K562 (cell line): Measurements from ENCODE around the gene ZBTB16. TPM values are rescaled to one million over a fixed set of nuclear protein-coding genes. Genes with fewer than 3 reads are reported as not detected.
A peak's percentile ranks its signal among the peaks of the same experiment; 100 is the strongest.

Experiments used
- ATAC-seq: fragments of 200-7000 bp; cut with Tn5 transposase; 3 replicates; pipeline ENCODE4 v1.9.1; 2020; ENCODE audit warnings: moderate library complexity
- BruUV-seq: library from RNA; stranded (reverse); fragments of 400-500 nt; replicated peaks from 2 replicates; lab custom pipeline; 2021; lab: Mats Ljungman, UMichigan
- CTCF ChIA-PET: fragments of 300-600 bp; formaldehyde crosslinking; extraction: SDS; loops from one replicate; lab custom pipeline; 2021; ENCODE audit warnings: low intra/inter-chr PET ratio; lab: Yijun Ruan, JAX
- POLR2A ChIA-PET: fragments of 300-600, 350-650 bp; sonication (Branson Sonifier 250); formaldehyde crosslinking; extraction: SDS; loops from one replicate; lab custom pipeline; 2021; ENCODE audit warnings: antibody characterized with exemption, inconsistent platforms; lab: Yijun Ruan, JAX
- DNase-seq, 4 experiments: peaks; one replicate each; pipeline versions ENCODE4 v3.0.0 to v3.0.0-alpha.2; 2011 to 2018; ENCODE audit warnings: low spot score in 3 of 4, mixed read lengths in 3 of 4; ENCODE audit errors: extremely low read depth in 1 of 4
- FAIRE-seq: peaks from 2 replicates; lab custom pipeline; 2011; peaks lifted over from hg19 to GRCh38; lab: Jason Lieb, UNC
- H2AFZ ChIP-seq: 2 replicates; pipeline ENCODE4 v1.6.0; 2011; ENCODE audit warnings: low read depth, low read length, control low read depth, inconsistent platforms
- H3K27ac ChIP-seq: fragments of 200-600 bp; 3 replicates; pipeline ENCODE4 v1.8.0; 2011; ENCODE audit warnings: low read depth, mild to moderate bottlenecking, control low read depth, inconsistent platforms, low read length, moderate library complexity, mixed read lengths; ENCODE audit errors: extremely low read depth
- H3K27me3 ChIP-seq, 2 experiments: fragments of 300-600 bp in 1 of 2; 2 replicates in 1 of 2; 3 replicates in 1 of 2; pipeline versions ENCODE4 v1.6.0 to v1.8.0; 2011; ENCODE audit warnings: inconsistent platforms in 2 of 2, low read length in 2 of 2, mild to moderate bottlenecking in 1 of 2, mixed read lengths in 1 of 2, moderate library complexity in 1 of 2; ENCODE audit not compliant: control insufficient read depth in 2 of 2, insufficient read depth in 2 of 2
- H3K36me3 ChIP-seq: fragments of 300-600 bp; 3 replicates; pipeline ENCODE4 v1.8.0; 2011; ENCODE audit warnings: mild to moderate bottlenecking, low read length, inconsistent platforms; ENCODE audit not compliant: control insufficient read depth, insufficient read depth
- H3K4me1 ChIP-seq, 2 experiments: fragments of 200-600 bp in 1 of 2; replicated peaks in 1 of 2; 2 replicates in 1 of 2; 3 replicates in 1 of 2; pipeline versions ENCODE4 v1.5.1 to v1.8.0; 2011; ENCODE audit warnings: inconsistent platforms in 2 of 2, low read length in 2 of 2, mild to moderate bottlenecking in 1 of 2, mixed read lengths in 1 of 2, moderate library complexity in 1 of 2; ENCODE audit not compliant: control insufficient read depth in 2 of 2, insufficient read depth in 2 of 2
- H3K4me2 ChIP-seq: 2 replicates; pipeline ENCODE4 v1.6.1; 2011; ENCODE audit warnings: low read length, control low read depth, inconsistent platforms, mixed read lengths; ENCODE audit not compliant: insufficient read depth
- H3K4me3 ChIP-seq: fragments of 200-600 bp; sonication (generic), shearing (Covaris generic); 2 replicates; pipeline ENCODE4 v1.5.1; 2016; ENCODE audit warnings: control low read depth, inconsistent platforms
- H3K79me2 ChIP-seq: fragments of 200-600 bp; 3 replicates; pipeline ENCODE4 v1.8.0; 2011; ENCODE audit warnings: low read length, inconsistent platforms; ENCODE audit not compliant: control insufficient read depth, insufficient read depth
- H3K9ac ChIP-seq, 2 experiments: 2 replicates each; pipeline versions ENCODE4 v1.6.0 to v1.6.1; 2011; ENCODE audit warnings: low read depth in 2 of 2, low read length in 2 of 2, control low read depth in 1 of 2, inconsistent platforms in 1 of 2, mild to moderate bottlenecking in 1 of 2, mixed read lengths in 1 of 2; ENCODE audit not compliant: insufficient read depth in 1 of 2
- H3K9me1 ChIP-seq: one replicate; pipeline ENCODE4 v1.6.0; 2011; ENCODE audit warnings: inconsistent platforms, mild to moderate bottlenecking, low read length, moderate library complexity; ENCODE audit not compliant: control insufficient read depth, insufficient read depth
- H3K9me3 ChIP-seq: replicated peaks from 2 replicates; pipeline ENCODE4 v1.5.1; 2011; ENCODE audit warnings: low read depth, low read length, inconsistent platforms; ENCODE audit not compliant: control insufficient read depth, insufficient read depth
- H4K20me1 ChIP-seq: replicated peaks from 2 replicates; pipeline ENCODE4 v1.6.1; 2011; ENCODE audit warnings: low read length, inconsistent platforms, mixed read lengths; ENCODE audit not compliant: control insufficient read depth, insufficient read depth
- EP300 ChIP-seq: IDR thresholded peaks from 2 replicates; pipeline ENCODE4 v1.6.1; 2012; ENCODE audit warnings: low read length, improper control_type of control experiment
- ETV1 ChIP-seq: fragments of 450-650 bp; conservative IDR thresholded peaks from 2 replicates; pipeline ENCODE4 v1.6.1; 2016; ENCODE audit warnings: missing genetic modification characterization, control low read depth, low read depth, missing compliant biosample characterization
- MCM5 ChIP-seq: fragments of 450-650 bp; IDR thresholded peaks from 2 replicates; pipeline ENCODE4 v1.6.1; 2016; ENCODE audit warnings: low read depth
- NCOA6 ChIP-seq: fragments of 450-650 bp; IDR thresholded peaks from 2 replicates; pipeline ENCODE4 v1.6.1; 2017; ENCODE audit warnings: mild to moderate bottlenecking
- RBM14 ChIP-seq: fragments of 200-400 bp; formaldehyde crosslinking; IDR thresholded peaks from 2 replicates; pipeline ENCODE4 v1.6.1; 2018; ENCODE audit warnings: low read depth, mild to moderate bottlenecking, low read length, moderate library complexity, borderline replicate concordance; ENCODE audit not compliant: insufficient read depth
- ZFX ChIP-seq: sonication (generic); formaldehyde crosslinking; IDR thresholded peaks from 2 replicates; pipeline ENCODE4 v1.8.0; 2022; ENCODE audit warnings: mild to moderate bottlenecking, missing genetic modification reagents, moderate library complexity
- WGBS: fragments of 100-300 bp; shearing (Covaris generic); methylation state at CpG from one replicate; pipeline ENCODE4 v1.1.6; 2016; ENCODE audit warnings: low coverage, mixed read lengths; ENCODE audit not compliant: insufficient coverage; ENCODE audit errors: missing lambda C conversion rate; 5-methylcytosine and 5-hydroxymethylcytosine counted together
- in situ Hi-C: fragments of 300-500 bp; cut with MboI; formaldehyde crosslinking; loops from 4 replicates; pipeline ENCODE4 v1.15.0; 2018; ENCODE audit warnings: inconsistent platforms, mixed read lengths
- intact Hi-C: fragments of 100-400 bp; cut with micrococcal nuclease; formaldehyde crosslinking; loops from 2 replicates; pipeline ENCODE4 v1.14.2; 2022
- polyA plus RNA-seq, 8 experiments: library from polyadenylated mRNA; depleted of rRNA in 4 of 8; stranded (reverse) in 5 of 8; unstranded in 3 of 8; fragments of >200 nt; fragmentation: Nextera tagmentation in 2 of 8; fragmentation: Illumina TruSeq in 1 of 8; extraction: Ambion mirVana in 2 of 8; extraction: Trizol in 1 of 8; gene quantifications; 2 replicates each; pipeline versions ENCODE4 v1.2.1 to v1.2.3, GENCODE V29; 2011 to 2014; ENCODE audit warnings: inconsistent platforms in 1 of 8, missing spikeins in 1 of 8
- total RNA-seq, 7 experiments: library from RNA; depleted of rRNA in 6 of 7; stranded (reverse); fragments of >200 nt in 6 of 7; fragmentation: Illumina TruSeq in 2 of 7; extraction: Trizol in 2 of 7; gene quantifications; 2 replicates each; pipeline versions ENCODE4 v1.2.1 to v1.2.3, GENCODE V29; 2011 to 2021; ENCODE audit warnings: low replicate concordance in 1 of 7
- TF ChIP-seq, protein P1 (sequence below): fragments of 250-450 bp; sonication (Bioruptor Pico); IDR thresholded peaks from 2 replicates; pipeline ENCODE4 v1.8.0; 2021; ENCODE audit warnings: moderate library complexity, mild to moderate bottlenecking, inconsistent platforms
- TF ChIP-seq, protein P2 (sequence below), 2 experiments: fragments of 450-650 bp in 1 of 2; IDR thresholded peaks; 2 replicates each; pipeline ENCODE4 v1.6.1; 2011 to 2017; ENCODE audit warnings: low read depth in 2 of 2, antibody characterized with exemption in 1 of 2, borderline replicate concordance in 1 of 2, low read length in 1 of 2, mild to moderate bottlenecking in 1 of 2, mixed read lengths in 1 of 2; ENCODE audit not compliant: control insufficient read depth in 1 of 2
- TF ChIP-seq, protein P3 (sequence below): sonication (generic); formaldehyde crosslinking; IDR thresholded peaks from 2 replicates; pipeline ENCODE4 v1.8.1; 2023; ENCODE audit warnings: mild to moderate bottlenecking, missing genetic modification reagents
- TF ChIP-seq, protein P4 (sequence below): fragments of 450-650 bp; IDR thresholded peaks from 2 replicates; pipeline ENCODE4 v1.6.1; 2016; ENCODE audit warnings: missing biosample characterization, missing genetic modification characterization
- TF ChIP-seq, protein P5 (sequence below): sonication (generic); formaldehyde crosslinking; IDR thresholded peaks from 2 replicates; pipeline ENCODE4 v1.9.0; 2022; ENCODE audit warnings: mild to moderate bottlenecking, missing genetic modification reagents

Gene ZBTB16
- total and polyA plus RNA-seq, 9 of the 15 experiments (the other 6 are each of a cell fraction or from before 2014, with no cell fraction given), result 0.06 to 0.40 (median 0.24) TPM; not detected in 4

DNA sequence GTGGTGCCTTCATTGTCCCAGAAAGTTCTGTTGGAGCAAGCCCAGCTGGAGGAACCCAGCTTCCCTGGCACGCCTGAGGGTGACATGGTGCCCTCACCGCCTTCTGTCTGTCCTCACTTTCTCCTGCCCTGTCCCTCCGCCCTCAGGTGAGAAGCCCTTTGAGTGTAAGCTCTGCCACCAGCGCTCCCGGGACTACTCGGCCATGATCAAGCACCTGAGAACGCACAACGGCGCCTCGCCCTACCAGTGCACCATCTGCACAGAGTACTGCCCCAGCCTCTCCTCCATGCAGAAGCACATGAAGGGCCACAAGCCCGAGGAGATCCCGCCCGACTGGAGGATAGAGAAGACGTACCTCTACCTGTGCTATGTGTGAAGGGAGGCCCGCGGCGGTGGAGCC, 190.7 kb downstream of the ZBTB16 start:
- ChIA-PET POLR2A (interaction anchor here (0.7 to 1.4 kb wide), 3 partner anchors 10 to 44 kb away, joined by 3 read pairs; no protein-coding TSS in a partner anchor), CTCF (no interaction called here)
- intact Hi-C loops, result loop anchor here (5.0 kb wide), 1 partner anchor 33 kb away; no protein-coding TSS in a partner anchor
- Histone ChIP-seq H3K9me3 (no peaks in the 10 kb centered on the region), H3K4me2 (no peak overlapping the region), H3K4me1 (peaks cover 9 to 11% of the 10 kb centered on the region in 2 experiments; a peak in 4 of 5 replicates), H3K79me2 (no peaks in the 10 kb centered on the region), H3K27me3 (no peaks in the 10 kb centered on the region), H3K9me1 (peaks cover 4% of the 10 kb centered on the region), H4K20me1 (no peaks in the 10 kb centered on the region), H3K4me3 (no peak overlapping the region), H3K36me3 (no peaks in the 10 kb centered on the region), H3K27ac (no peak overlapping the region), H2AFZ (peak overlapping the region; percentile 27; the same call in 1 of the 2 replicates), H3K9ac (no peak overlapping the region)
- FAIRE-seq (no peak), DNase-seq (no peak), ATAC-seq (no peak)
- in situ Hi-C loops, result loop anchor here (25.0 kb wide), 1 partner anchor 938 kb away; the partner anchor contains the start of gene TTC12
- no TSS peak for BruUV-seq
- 87% methylated on average over 16 of the region's 17 CpGs for WGBS
- TF ChIP-seq MCM5, result no peak
- TF ChIP-seq ETV1 (tag), result no peak
- TF ChIP-seq, protein P1, sequence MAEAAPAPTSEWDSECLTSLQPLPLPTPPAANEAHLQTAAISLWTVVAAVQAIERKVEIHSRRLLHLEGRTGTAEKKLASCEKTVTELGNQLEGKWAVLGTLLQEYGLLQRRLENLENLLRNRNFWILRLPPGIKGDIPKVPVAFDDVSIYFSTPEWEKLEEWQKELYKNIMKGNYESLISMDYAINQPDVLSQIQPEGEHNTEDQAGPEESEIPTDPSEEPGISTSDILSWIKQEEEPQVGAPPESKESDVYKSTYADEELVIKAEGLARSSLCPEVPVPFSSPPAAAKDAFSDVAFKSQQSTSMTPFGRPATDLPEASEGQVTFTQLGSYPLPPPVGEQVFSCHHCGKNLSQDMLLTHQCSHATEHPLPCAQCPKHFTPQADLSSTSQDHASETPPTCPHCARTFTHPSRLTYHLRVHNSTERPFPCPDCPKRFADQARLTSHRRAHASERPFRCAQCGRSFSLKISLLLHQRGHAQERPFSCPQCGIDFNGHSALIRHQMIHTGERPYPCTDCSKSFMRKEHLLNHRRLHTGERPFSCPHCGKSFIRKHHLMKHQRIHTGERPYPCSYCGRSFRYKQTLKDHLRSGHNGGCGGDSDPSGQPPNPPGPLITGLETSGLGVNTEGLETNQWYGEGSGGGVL (CRISPR knock-in tag), result no peak
- TF ChIP-seq, protein P2, sequence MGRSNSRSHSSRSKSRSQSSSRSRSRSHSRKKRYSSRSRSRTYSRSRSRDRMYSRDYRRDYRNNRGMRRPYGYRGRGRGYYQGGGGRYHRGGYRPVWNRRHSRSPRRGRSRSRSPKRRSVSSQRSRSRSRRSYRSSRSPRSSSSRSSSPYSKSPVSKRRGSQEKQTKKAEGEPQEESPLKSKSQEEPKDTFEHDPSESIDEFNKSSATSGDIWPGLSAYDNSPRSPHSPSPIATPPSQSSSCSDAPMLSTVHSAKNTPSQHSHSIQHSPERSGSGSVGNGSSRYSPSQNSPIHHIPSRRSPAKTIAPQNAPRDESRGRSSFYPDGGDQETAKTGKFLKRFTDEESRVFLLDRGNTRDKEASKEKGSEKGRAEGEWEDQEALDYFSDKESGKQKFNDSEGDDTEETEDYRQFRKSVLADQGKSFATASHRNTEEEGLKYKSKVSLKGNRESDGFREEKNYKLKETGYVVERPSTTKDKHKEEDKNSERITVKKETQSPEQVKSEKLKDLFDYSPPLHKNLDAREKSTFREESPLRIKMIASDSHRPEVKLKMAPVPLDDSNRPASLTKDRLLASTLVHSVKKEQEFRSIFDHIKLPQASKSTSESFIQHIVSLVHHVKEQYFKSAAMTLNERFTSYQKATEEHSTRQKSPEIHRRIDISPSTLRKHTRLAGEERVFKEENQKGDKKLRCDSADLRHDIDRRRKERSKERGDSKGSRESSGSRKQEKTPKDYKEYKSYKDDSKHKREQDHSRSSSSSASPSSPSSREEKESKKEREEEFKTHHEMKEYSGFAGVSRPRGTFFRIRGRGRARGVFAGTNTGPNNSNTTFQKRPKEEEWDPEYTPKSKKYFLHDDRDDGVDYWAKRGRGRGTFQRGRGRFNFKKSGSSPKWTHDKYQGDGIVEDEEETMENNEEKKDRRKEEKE (IDR thresholded peaks at IDR 0.05; ENCODE audit: borderline replicate concordance in 1 of 2, control insufficient read depth in 1 of 2, low read depth in 2 of 2, low read length in 1 of 2), result no peak
- no peak for TF ChIP-seq ZFX
- TF ChIP-seq, protein P3, sequence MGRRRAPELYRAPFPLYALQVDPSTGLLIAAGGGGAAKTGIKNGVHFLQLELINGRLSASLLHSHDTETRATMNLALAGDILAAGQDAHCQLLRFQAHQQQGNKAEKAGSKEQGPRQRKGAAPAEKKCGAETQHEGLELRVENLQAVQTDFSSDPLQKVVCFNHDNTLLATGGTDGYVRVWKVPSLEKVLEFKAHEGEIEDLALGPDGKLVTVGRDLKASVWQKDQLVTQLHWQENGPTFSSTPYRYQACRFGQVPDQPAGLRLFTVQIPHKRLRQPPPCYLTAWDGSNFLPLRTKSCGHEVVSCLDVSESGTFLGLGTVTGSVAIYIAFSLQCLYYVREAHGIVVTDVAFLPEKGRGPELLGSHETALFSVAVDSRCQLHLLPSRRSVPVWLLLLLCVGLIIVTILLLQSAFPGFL (CRISPR knock-in tag), result no peak
- TF ChIP-seq RBM14, result no peak
- no peak for TF ChIP-seq EP300
- TF ChIP-seq NCOA6, result no peak
- TF ChIP-seq, protein P4, sequence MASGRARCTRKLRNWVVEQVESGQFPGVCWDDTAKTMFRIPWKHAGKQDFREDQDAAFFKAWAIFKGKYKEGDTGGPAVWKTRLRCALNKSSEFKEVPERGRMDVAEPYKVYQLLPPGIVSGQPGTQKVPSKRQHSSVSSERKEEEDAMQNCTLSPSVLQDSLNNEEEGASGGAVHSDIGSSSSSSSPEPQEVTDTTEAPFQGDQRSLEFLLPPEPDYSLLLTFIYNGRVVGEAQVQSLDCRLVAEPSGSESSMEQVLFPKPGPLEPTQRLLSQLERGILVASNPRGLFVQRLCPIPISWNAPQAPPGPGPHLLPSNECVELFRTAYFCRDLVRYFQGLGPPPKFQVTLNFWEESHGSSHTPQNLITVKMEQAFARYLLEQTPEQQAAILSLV (tag), result no peak
- TF ChIP-seq, protein P5, sequence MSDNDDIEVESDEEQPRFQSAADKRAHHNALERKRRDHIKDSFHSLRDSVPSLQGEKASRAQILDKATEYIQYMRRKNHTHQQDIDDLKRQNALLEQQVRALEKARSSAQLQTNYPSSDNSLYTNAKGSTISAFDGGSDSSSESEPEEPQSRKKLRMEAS (CRISPR knock-in tag), result no peak
